ENCODE data around the gene NOXA1.
"Not testable (repeated sequence)": the region's sequence is repeated elsewhere in the genome, so short reads cannot be mapped to it uniquely, and the experiment has no call there.

The NOXA1 gene

GRCh38 chr9:137464291-137464999, 41.3 kb downstream of the NOXA1 start:
- DNase-seq (ENCODE audit: low spot score): peak; percentile 68
- no peak overlapping the region for H3K27ac ChIP-seq (ENCODE audit: poor library complexity, severe bottlenecking)
- H3K27me3 ChIP-seq (ENCODE audit: insufficient read depth, poor library complexity, severe bottlenecking): no peaks in the 10 kb centered on the region
- no peak for ATAC-seq (ENCODE audit: low read depth)
- no peak for TF ChIP-seq CTCF (IDR thresholded peaks at IDR 0.05; ENCODE audit: poor library complexity, severe bottlenecking)
- H3K4me3 ChIP-seq (ENCODE audit: severe bottlenecking): no peak overlapping the region
- H3K9me3 ChIP-seq (ENCODE audit: severe bottlenecking): no peaks in the 10 kb centered on the region
- H3K36me3 ChIP-seq (ENCODE audit: low read depth): no peaks in the 10 kb centered on the region
- H3K4me1 ChIP-seq (ENCODE audit: insufficient read depth, poor library complexity, severe bottlenecking): no peaks in the 10 kb centered on the region

GRCh38 chr9:137465000-137465719, 42.0 kb downstream of the NOXA1 start:
- DNase-seq (ENCODE audit: low spot score) (peak; percentile 59), ATAC-seq (ENCODE audit: low read depth) (no peak)
- Histone ChIP-seq H3K27ac (ENCODE audit: poor library complexity, severe bottlenecking) (no peak overlapping the region), H3K4me3 (ENCODE audit: severe bottlenecking) (no peak overlapping the region), H3K4me1 (ENCODE audit: insufficient read depth, poor library complexity, severe bottlenecking) (no peaks in the 10 kb centered on the region), H3K9me3 (ENCODE audit: severe bottlenecking) (no peaks in the 10 kb centered on the region), H3K36me3 (ENCODE audit: low read depth) (no peaks in the 10 kb centered on the region), H3K27me3 (ENCODE audit: insufficient read depth, poor library complexity, severe bottlenecking) (no peaks in the 10 kb centered on the region)
- no peak for TF ChIP-seq CTCF (IDR thresholded peaks at IDR 0.05; ENCODE audit: poor library complexity, severe bottlenecking)

GRCh38 chr9:137465720-137466388, 42.7 kb downstream of the NOXA1 start:
- Histone ChIP-seq H3K36me3 (ENCODE audit: low read depth) (no peaks in the 10 kb centered on the region), H3K4me1 (ENCODE audit: insufficient read depth, poor library complexity, severe bottlenecking) (no peaks in the 10 kb centered on the region), H3K27ac (ENCODE audit: poor library complexity, severe bottlenecking) (no peak overlapping the region), H3K27me3 (ENCODE audit: insufficient read depth, poor library complexity, severe bottlenecking) (no peaks in the 10 kb centered on the region), H3K4me3 (ENCODE audit: severe bottlenecking) (no peak overlapping the region), H3K9me3 (ENCODE audit: severe bottlenecking) (no peaks in the 10 kb centered on the region)
- ATAC-seq (ENCODE audit: low read depth) (no peak), DNase-seq (ENCODE audit: low spot score) (peak; percentile 60)
- TF ChIP-seq CTCF (IDR thresholded peaks at IDR 0.05; ENCODE audit: poor library complexity, severe bottlenecking): no peak

GRCh38 chr9:137466389-137467085, 43.3 kb downstream of the NOXA1 start:
- ATAC-seq (ENCODE audit: low read depth); H3K4me3 ChIP-seq (ENCODE audit: severe bottlenecking); DNase-seq (ENCODE audit: low spot score); H3K4me1 ChIP-seq (ENCODE audit: insufficient read depth, poor library complexity, severe bottlenecking); H3K27me3 ChIP-seq (ENCODE audit: insufficient read depth, poor library complexity, severe bottlenecking); H3K27ac ChIP-seq (ENCODE audit: poor library complexity, severe bottlenecking); H3K9me3 ChIP-seq (ENCODE audit: severe bottlenecking); H3K36me3 ChIP-seq (ENCODE audit: low read depth): not testable (repeated sequence)

GRCh38 chr9:137467161-137467581, 44.0 kb downstream of the NOXA1 start:
- no peaks in the 10 kb centered on the region for H3K36me3 ChIP-seq (ENCODE audit: low read depth)
- H3K27me3 ChIP-seq (ENCODE audit: insufficient read depth, poor library complexity, severe bottlenecking): no peaks in the 10 kb centered on the region
- H3K9me3 ChIP-seq (ENCODE audit: severe bottlenecking): no peaks in the 10 kb centered on the region
- H3K4me3 ChIP-seq (ENCODE audit: severe bottlenecking): no peak overlapping the region
- DNase-seq (ENCODE audit: low spot score) (peak; percentile 56), ATAC-seq (ENCODE audit: low read depth) (no peak)
- no peaks in the 10 kb centered on the region for H3K4me1 ChIP-seq (ENCODE audit: insufficient read depth, poor library complexity, severe bottlenecking)
- TF ChIP-seq CTCF (IDR thresholded peaks at IDR 0.05; ENCODE audit: poor library complexity, severe bottlenecking): no peak
- no peak overlapping the region for H3K27ac ChIP-seq (ENCODE audit: poor library complexity, severe bottlenecking)
